ENCODE results near the gene OPRL1.

The OPRL1 gene

GRCh38 chr20:64064145-64064698 lies 15.7 kb upstream of the OPRL1 start (continued):
- no peak for TF ChIP-seq ZBTB44 (tag by site-specific recombination; IDR thresholded peaks at IDR 0.05)
- no peak for TF ChIP-seq ZNF302 (tag by site-specific recombination; IDR thresholded peaks at IDR 0.05; ENCODE audit: low read depth)
- TF ChIP-seq ZNF239 (tag by site-specific recombination; IDR thresholded peaks at IDR 0.05): no peak
- TF ChIP-seq GLI4 (tag by site-specific recombination; IDR thresholded peaks at IDR 0.05): no peak
- TF ChIP-seq YY2 (tag by site-specific recombination; IDR thresholded peaks at IDR 0.05): no peak
- peak; percentile 57; the same call in 1 of the 2 replicates for TF ChIP-seq ZBTB6 (tag by site-specific recombination; IDR thresholded peaks at IDR 0.05)
- TF ChIP-seq ZNF366 (tag by site-specific recombination; conservative IDR thresholded peaks at IDR 0.05): no peak
- no peak for TF ChIP-seq ZNF184 (tag by site-specific recombination; IDR thresholded peaks at IDR 0.05)
- TF ChIP-seq GLIS1 (tag by site-specific recombination; IDR thresholded peaks at IDR 0.05): peak; percentile 88
- TF ChIP-seq, protein P1, sequence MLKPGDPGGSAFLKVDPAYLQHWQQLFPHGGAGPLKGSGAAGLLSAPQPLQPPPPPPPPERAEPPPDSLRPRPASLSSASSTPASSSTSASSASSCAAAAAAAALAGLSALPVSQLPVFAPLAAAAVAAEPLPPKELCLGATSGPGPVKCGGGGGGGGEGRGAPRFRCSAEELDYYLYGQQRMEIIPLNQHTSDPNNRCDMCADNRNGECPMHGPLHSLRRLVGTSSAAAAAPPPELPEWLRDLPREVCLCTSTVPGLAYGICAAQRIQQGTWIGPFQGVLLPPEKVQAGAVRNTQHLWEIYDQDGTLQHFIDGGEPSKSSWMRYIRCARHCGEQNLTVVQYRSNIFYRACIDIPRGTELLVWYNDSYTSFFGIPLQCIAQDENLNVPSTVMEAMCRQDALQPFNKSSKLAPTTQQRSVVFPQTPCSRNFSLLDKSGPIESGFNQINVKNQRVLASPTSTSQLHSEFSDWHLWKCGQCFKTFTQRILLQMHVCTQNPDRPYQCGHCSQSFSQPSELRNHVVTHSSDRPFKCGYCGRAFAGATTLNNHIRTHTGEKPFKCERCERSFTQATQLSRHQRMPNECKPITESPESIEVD (tag by site-specific recombination; IDR thresholded peaks at IDR 0.05): no peak
- no peak for TF ChIP-seq ZNF324 (tag by site-specific recombination; IDR thresholded peaks at IDR 0.05)
- TF ChIP-seq TSHZ1 (tag by site-specific recombination; IDR thresholded peaks at IDR 0.05; ENCODE audit: borderline replicate concordance): no peak
- no peak for TF ChIP-seq HIC1 (tag by site-specific recombination; IDR thresholded peaks at IDR 0.05)
- no peak for TF ChIP-seq ZNF610 (tag by site-specific recombination; IDR thresholded peaks at IDR 0.05; ENCODE audit: borderline replicate concordance)
- TF ChIP-seq ZNF140 (tag by site-specific recombination; IDR thresholded peaks at IDR 0.05): no peak
- TF ChIP-seq HOXA7 (CRISPR knock-in tag; IDR thresholded peaks at IDR 0.05; ENCODE audit: borderline replicate concordance): no peak
- TF ChIP-seq ZNF133 (tag by site-specific recombination; IDR thresholded peaks at IDR 0.05): no peak
- no peak for TF ChIP-seq ZNF266 (tag by site-specific recombination; IDR thresholded peaks at IDR 0.05; ENCODE audit: low read depth)

Measured in HEK293 (cell line).